Retinal pigment epithelial cell (primary cell): ENCODE data around the gene TPCN2.

Experiments used
- DNase-seq: peaks from one replicate; pipeline ENCODE4 v3.0.0-alpha.2; 2010; ENCODE audit warnings: low read depth
- H3K4me3 ChIP-seq: 2 replicates; pipeline ENCODE4 v1.5.1; 2011; ENCODE audit warnings: mild to moderate bottlenecking, low read length, control low read depth, moderate library complexity
- CTCF ChIP-seq: conservative IDR thresholded peaks from 2 replicates; pipeline ENCODE4 v1.5.1; 2011; ENCODE audit warnings: low read depth, low read length, control low read depth, inconsistent platforms

TPCN2 gene

DNA sequence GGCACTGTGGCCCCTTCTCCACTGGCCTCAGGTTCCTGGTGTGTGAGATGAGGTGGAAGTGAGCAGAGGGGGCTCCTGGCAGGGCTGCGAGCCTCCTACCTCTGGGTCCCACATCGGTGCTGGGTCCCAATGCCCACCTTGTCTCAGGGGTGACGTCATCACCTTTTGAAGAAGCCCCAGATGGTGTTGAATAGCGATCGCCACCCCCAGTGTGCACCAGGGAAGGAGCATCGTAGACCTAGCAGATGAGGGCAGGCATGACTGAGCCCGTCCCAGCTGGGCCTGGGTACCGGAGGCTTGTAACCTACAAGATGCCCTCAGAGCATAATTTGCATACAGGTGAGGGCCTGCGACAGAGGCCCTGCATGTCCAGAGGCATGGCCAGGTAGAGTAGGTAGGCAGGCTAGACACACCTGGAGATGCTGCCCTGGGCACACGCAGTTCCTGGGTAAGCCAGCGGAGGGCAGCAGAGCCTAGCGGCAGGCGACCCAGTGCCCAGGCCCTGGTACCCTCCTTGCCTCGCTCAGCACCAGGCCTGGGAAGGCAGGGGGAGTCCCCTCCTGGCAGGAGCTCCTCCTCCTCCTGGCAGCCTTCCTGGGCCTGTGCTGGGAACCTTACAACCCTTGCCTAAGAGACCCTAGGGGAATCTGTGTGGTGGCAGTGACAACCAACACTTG, 52.5 kb downstream of the TPCN2 start:
- no peak for DNase-seq

DNA sequence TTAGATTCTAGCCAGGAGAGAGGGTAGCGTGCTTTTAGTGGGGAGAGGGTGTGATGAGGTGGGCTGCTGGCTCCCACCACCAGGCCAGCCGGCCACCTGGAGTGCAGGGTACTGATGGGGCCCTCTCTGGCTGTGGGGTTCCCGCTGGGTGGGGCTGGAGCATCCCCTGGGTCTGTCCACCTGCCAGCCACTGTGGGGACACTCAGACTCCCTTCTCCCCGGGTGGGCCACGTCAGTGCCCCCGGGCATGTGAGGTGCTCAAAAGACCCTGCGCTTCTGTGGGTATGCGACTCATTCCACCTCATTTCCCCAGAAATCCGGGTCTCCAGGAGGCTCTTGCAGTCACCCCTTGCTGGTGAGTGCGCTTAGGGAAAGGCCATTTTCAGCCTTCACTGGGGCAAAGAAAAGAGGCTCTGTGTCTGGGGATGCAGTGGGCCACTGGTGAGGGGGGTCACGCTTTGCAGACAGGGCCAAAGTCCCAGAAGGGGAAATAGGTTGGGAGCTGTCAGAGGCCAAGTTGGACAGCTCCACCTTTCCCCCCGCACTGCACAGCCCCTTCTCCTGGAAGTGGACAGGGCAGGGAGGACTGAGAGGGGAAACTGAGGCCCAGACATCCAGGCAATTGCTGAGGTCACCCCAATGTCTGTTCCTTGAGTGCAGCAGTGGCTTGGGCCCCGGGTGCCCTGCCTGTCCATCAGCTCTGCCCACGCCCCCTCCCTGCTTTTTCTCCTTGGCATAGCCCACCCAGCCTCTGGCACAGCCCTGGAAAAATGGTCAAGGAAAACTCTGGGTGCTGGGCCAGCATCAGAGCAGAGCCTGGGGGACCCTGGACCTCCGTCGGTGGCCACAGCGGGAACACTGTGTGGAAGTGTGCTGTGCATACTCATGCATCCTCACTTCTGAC, 53.3 kb downstream of the TPCN2 start:
- no peak for TF ChIP-seq CTCF
- no peak overlapping the region for H3K4me3 ChIP-seq

More for the DNA sequence above, 52.5 kb downstream of the TPCN2 start:
- no peak overlapping the region for H3K4me3 ChIP-seq
- peak; percentile 99 for TF ChIP-seq CTCF

GRCh38 chr11:69102732-69103615, 54.2 kb downstream of the TPCN2 start:
- no peak for DNase-seq
- no peak overlapping the region for H3K4me3 ChIP-seq
- TF ChIP-seq CTCF = peak; percentile 26

More for the DNA sequence above, 53.3 kb downstream of the TPCN2 start:
- no peak for DNase-seq

GRCh38 chr11:69104212-69104855, 55.6 kb downstream of the TPCN2 start:
- no peak overlapping the region for H3K4me3 ChIP-seq
- DNase-seq = no peak
- no peak for TF ChIP-seq CTCF

DNA sequence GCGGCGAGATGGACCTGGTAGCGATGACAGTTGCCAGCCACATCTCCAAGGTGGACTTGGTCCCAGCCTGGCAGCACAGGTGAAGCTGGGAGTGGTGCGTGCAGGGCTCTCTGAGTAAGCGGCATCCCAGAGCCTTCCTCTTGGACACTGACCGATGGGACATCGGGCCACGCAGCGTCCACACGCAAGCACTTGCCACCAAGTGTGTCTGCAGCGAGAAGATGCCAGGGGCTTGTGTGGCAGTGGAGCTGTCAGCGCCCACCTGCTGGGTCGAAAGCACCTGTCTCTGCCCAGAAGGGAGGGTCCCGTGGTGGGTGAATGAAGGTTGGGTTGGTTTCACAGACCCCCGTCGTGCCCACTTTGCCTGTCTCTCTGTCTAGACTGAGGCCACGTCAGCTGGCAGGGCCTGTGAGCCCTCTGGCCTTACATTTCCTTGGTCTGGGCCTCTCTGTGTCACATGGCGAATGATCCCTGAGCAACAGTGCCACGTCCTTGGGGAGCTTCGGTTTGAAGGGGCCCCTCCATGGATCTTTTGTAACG, 56.2 kb downstream of the TPCN2 start:
- H3K4me3 ChIP-seq = no peak overlapping the region
- DNase-seq = no peak
- no peak for TF ChIP-seq CTCF

DNA sequence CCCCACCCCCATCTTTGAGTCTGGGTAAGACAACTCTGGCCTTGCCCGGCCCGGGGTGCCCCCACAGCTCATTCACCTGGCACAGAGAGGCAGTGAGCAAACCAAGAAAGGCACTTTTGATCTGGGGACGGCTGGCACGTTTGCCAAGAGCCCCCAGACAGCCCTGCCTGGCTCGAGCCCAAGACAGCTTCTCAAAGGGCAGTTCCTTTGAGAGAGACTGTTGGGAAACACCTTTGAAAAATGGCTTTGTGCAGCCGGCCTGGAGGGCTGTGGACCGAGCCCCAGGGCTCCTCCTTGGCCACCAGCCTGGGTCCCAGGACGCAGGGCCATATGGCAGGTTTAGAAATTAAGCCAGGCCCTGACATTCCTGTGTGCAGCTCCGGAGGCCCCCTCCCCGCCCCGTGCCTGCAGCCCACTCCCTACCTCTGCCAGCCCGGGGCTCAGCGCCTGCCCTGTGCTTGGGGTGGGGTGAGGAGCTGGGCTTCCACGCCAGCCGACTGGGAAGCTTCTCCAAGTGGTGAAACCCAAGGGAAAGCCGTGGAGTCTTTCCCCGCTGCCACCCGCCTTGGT, 56.8 kb downstream of the TPCN2 start:
- no peak for DNase-seq
- TF ChIP-seq CTCF = no peak
- no peak overlapping the region for H3K4me3 ChIP-seq
